CD4-positive, alpha-beta T cell treated with Interleukin-6 at 100 ng/mL for 8 hours (primary cell): ENCODE measurements around the gene CACNA1B.
"Not testable (repeated sequence)": the region's sequence is repeated elsewhere in the genome, so short reads cannot be mapped to it uniquely, and the experiment has no call there.

ENCODE experiments used
- DNase-seq: peaks from one replicate; pipeline ENCODE4 v3.0.0-alpha.2; 2020; ENCODE audit warnings: mixed read lengths, low spot score

The CACNA1B gene

GRCh38 chr9:137877506-137878122, at the start of gene CACNA1B:
CACNA1B (plus strand) TSS chr9:137877782; CDS start chr9:137877934, 152 bp downstream.
- DNase-seq: not testable (repeated sequence)

DNA sequence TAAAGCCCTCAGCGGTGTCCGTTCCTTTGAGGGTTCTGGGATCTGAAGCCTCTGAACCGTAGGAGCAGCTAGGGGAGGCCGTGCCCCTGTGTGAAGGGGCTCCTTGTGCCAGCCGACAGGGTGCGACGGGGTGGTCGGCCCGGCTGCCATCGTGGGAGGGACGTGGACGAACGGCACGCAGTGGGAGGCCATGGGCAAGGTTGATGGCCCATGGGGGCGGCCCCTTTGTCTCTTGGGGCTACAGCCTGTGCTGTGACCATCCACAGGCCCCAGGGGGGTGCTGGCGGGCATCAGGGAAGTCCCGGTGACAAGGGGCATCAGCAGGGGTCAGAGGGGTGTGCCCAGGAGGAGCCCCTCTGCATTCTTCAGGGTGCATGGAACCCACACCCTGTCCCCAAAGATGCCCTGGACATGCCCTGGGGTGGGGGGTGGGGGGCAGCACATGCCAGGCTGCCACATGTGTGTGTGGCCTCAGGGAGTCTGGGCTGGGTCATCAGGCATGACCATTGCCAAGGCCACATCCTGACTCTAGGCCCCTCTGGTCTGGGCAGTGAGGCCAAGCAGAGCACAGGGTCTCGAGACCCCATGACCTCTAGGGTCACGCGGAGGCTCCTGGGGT, 49.6 kb upstream of the CACNA1B start:
- DNase-seq: no peak

DNA sequence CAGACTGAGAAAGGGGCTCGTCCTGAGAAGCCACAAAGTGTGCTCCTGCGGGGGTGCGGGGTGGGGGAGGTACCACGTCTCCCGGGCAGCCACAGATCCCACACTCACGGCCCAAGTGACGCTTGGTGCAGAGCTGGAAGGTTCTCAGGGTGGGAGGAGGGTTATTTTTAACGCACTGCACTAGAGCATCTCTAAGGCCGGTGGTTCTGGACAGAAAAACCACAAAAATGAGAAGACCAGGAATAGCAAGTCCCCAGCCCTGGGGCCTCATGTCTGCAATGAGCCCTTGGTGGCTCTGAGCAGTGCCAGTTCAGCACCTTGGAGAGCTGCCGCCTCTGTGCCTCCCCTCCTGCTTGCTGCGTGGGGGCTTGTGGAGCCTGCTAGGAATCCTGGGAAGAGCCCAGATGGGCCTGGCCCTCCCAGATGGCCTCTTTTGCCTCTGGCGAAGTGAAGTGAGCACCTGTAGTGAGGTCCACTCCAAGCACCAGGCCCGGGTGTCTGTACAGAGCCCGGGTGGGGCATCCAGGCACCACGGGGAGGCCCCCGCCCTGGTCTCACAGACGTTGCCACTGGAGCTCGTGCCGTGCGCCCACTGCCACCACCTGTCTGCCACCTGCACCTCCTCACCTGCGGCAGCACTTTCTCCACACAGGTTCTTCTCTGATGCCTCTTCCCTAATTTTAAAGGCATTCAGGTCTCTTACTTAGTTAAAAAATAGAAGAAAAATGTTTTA, 48.9 kb upstream of the CACNA1B start:
- no peak for DNase-seq

DNA sequence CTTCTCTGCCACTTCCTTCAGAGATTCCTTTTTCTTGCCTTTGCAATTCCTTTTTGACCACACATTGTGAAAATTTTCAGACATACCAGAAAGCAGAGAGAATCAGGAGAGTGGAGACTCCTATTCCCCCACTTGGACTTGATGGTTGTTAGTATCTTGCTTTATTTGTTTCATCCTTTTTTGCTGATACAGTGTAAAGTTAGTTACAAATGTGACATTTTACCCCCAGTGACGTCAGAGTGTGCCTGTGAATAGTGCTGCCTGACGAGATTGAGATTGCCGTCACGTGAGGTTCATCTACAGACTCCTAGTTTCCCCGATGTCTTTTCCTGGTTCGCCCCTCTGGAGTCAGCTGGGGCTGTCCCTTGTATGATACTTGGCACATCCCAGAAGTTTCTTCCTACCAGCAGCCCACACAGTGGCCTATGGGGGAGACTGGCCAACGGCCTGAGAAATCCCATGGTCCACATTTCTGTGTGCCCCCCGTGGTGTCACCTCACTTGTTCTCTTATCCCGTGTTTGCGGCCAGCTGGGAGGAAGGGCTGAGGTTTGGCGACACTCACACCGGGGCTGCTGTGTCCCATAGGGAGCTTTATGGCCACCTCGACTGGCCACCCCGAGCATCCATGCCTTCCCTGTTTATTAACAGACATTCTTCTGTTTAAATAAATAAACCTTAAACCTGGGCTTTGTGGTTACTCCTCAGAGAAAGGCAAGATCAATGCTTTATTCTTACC, 48.2 kb upstream of the CACNA1B start:
- no peak for DNase-seq

- DNase-seq: no peak
Measured at GRCh38 chr9:137832191-137832700, 45.3 kb upstream of the CACNA1B start.

DNA sequence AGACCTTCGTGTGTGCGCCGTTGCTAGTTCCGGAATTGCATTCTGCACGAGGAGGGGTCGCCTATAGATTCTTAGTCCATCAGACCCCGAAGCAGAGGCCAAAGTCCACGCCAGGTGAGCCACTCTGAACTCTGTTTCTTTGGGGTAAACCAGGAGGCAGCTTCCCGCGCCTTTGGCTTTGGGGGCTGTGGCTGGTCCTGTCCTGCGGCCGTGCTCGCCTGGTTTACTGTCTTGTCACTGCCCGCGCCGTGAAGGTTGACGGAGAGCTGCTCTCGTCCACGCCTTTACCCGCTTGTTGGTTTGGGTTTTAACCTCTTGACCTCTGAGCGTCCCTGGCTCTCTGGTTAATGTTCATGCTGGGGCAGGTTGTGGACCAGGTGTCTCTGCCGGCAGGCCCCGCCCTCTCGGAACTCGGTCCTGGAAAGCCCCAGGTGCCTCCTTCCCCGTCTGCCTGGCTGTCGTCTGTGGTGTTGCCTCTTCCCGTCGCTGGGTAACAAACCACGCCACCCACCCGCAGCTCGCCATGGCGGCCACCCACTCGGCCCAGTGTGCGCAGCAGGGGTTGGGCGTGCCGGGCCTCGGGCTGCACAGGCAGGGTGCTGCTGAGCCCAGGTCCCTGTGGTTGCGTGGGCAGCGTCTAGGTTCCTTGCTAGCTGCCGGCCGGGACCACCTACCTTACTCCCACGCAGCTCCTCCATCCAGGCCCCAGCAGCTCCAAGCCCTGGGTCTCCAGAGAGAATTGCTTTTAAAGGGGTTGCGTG, 44.6 kb upstream of the CACNA1B start:
- no peak for DNase-seq

GRCh38 chr9:137833721-137834613, 43.6 kb upstream of the CACNA1B start:
- no peak for DNase-seq

- DNase-seq: no peak
Measured at GRCh38 chr9:137834846-137835546, 42.6 kb upstream of the CACNA1B start.

DNA sequence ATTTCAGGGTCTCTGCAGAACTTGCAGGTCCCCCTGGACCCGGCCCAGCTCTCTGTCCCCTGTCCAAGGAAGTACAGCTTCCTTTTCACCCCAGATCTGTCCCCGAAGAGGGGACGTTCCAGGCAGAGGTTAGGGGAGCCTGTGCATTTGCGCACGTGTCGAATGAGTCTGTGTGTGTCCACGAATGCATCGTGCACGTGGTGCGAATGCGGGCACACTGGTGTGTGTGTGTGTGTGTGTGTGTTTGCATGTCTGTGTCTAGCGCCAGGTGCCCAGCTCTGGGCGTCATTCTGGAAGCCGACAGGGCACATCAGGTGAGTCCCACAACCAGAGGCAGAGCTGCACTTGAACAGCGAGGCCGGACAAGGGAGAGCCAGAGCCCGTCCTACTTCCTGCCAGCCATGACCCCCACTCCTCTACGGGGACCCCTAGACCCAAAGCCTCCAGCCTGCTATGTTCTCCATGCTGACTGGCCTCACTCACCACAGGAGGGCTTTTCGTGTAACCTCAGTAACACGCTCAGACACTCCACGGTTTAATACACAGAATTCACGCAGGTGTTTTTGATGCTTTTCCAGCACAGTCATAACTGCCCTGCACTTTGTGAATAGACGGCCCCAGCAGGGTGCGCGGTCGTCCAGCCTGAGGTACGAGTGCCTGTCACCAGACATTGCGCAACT, 41.3 kb upstream of the CACNA1B start:
- no peak for DNase-seq

DNA sequence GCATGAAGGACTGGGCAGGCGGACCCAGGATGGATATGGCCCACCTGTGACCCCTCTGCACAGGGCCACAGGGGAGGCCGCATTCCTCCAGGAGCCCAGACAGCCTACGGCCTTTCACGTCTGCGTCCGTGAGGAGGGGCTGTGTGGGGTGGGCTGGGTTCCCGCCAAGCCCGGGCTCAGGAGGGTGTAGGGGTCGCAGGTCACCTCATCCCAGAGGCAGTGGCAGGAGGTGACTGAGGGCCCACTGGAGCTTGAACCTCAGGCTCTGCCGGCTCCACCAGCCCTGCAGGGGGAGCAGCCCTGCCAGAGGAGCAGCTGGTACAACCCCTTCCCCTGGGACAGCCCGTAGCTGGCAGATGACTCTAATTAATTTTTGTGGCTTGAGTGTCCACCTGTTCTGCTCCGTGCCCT, 40.7 kb upstream of the CACNA1B start:
- DNase-seq: no peak

- DNase-seq: no peak
Measured at GRCh38 chr9:137837345-137838278, 40.0 kb upstream of the CACNA1B start.

DNA sequence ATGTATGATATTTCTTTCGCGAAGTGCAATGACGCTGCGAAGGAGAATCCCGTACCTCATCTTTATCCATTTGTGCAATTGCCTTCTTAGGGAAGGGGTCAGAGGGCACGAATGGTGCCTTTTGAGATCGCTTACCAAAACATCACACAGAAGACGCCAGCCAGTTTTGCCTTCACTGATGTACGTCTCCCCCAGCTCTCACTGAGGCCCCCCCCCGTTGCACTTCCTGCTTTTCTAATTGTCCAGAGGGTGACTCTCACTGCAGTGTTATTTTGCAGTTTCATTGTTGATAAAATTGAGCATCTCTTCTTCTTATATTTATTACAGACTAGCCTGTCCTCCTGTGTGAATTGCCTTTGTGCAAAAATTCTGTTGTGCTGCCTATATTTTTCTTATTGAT, 39.0 kb upstream of the CACNA1B start:
- DNase-seq: no peak

DNA sequence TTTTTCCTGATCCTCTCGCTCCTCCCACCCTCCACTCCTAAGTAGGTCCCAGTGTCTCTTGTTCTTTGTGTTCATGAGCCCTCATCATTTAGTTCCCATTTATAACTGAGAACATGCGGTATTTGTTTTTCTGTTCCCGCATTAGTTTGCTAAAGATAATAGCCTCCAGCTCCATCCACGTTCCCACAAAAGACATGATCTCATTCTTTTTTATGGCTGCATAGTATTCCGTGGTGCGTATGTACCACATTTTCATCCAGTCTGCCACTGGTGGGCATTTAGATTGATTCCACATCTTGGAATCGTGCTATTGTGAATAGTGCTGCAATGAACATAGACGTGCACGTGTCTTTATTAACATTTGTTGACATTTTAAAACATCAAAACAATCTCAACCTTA, 34.2 kb upstream of the CACNA1B start:
- DNase-seq: no peak

DNA sequence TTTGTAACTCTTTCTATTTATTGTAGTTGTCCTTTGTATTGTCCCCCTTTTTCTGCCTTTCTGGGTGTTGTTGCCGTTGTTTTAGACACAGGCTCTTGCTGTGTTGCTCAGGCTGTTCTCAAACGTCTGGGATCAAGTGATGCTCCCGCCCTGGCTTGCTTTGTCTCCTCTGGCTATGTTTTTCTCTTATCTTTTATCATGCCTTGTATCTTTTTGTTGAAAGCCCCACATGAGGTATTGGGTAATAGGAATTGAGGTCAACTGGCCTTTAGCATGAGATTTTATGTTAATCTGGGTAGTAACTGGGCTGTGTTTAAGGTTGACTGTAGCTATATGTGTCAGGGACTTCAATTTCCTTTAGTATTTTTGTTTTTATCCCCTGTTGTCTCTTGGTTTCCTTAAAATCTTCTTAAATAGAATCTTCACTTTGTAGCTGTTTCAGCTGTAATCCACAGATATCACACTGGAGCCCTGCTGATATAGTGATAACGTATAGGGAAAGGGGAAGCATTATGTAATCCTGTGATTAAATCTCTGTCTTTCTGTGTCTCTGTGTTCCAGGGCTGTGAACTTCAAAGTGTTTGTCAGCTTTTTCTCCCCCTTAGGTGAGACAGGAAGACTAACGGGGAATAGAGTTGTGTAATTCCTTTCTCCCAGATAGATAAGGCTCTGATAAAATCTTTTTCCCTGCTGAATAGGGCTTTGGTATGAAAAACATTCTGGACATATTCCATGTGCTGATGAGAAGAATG, 25.9 kb upstream of the CACNA1B start:
- DNase-seq: no peak

DNA sequence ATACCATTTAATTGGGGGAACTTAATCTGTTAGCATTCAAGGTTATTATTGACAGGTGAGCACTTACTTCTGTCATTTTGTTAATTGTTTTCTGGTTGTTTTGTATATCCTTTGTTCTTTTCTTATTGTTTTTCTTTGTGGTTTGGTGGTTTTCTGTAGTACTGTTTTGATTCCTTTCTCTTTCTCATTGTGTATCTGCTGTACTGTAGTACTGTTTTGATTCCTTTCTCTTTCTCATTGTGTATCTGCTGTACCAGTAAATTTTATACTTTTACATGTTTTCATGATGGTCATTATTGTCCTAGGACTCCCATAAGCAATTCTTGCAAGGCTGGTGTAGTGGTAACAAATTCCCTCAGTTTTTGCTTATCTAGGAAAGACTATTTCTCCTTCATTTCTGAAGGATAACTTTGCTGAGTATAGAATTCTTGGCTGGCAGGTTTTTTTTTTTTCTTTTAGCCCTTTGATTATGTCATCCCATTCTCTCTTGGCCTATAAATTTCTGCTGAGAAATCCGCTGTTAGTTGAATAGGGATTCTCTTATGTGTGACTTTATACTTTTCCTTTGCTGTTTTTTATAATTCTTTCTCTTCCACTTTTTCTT, 24.1 kb upstream of the CACNA1B start:
- DNase-seq: no peak

DNA sequence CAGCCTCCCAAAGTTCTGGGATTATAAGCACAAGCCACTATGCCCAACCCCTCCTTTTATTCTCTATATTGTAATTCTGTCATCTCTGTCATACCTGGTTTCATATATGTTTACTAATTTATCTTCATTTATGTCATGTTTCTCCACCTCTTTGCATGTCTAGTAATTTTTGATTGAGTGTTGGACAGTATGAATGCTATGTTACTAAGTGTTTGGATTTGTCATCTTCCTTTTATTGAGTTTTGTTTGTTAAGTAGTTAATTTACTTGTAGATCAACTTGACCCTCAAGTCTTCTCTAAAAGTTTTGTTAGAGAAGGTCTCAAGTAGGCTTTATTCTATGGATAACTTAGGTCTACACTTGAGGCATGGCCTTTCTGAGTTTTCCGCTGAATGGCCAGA, 17.2 kb upstream of the CACNA1B start:
- DNase-seq: no peak

DNA sequence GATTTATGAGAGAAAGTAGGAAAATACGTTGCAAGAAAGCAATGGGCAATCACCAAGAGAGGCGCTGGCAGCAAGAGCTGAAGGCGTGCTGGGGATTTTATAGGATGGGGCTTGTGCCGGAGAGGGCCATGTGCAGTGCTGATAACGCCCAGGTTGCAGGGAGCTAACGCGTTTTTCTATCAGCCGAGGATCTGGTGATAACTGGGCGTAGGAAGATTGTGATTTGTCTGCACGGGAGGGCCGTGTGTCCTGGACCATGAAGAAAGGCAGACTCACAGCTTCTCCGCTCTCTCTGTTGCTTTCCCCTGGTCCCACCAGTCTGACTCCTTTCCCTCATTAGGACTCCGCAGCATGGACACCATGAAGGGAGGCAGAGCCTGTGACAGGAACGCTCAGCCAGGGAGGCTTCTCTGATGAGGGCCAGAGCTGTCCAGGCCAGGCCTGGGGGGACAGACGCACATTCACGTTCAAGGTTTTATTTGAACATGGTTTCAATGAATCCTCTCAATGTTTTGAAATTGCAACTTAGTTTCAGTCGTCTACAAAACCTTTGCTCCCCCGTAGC, 11.9 kb upstream of the CACNA1B start:
- DNase-seq: no peak
